DND-41 (cell line): ENCODE data around the gene SUN5.

ENCODE experiments used
- ATAC-seq: fragments of 200-7000 bp; cut with Tn5 transposase; 3 replicates; pipeline ENCODE4 v1.9.1; 2021; ENCODE audit warnings: low read depth; ENCODE audit not compliant: insufficient read depth
- DNase-seq: peaks from one replicate; pipeline ENCODE4 v3.0.0-alpha.2; 2020
- H2AFZ ChIP-seq: 2 replicates; pipeline ENCODE4 v1.6.0; 2012; ENCODE audit warnings: low read depth, low read length
- H3K27ac ChIP-seq: 2 replicates; pipeline ENCODE4 v1.5.1; 2012; ENCODE audit warnings: low read length, inconsistent platforms
- H3K27me3 ChIP-seq: fragments of 200-600 bp; sonication (generic); 2 replicates; pipeline ENCODE4 v1.6.0; 2012; ENCODE audit warnings: low read length, mild to moderate bottlenecking, inconsistent platforms; ENCODE audit not compliant: insufficient read depth, poor library complexity
- H3K36me3 ChIP-seq: 2 replicates; pipeline ENCODE4 v1.5.1; 2012; ENCODE audit warnings: low read length, inconsistent platforms; ENCODE audit not compliant: insufficient read depth
- H3K4me1 ChIP-seq: 2 replicates; pipeline ENCODE4 v1.5.1; 2012; ENCODE audit warnings: mild to moderate bottlenecking, low read length; ENCODE audit not compliant: insufficient read depth
- H3K4me2 ChIP-seq: 2 replicates; pipeline ENCODE4 v1.6.0; 2012; ENCODE audit warnings: mild to moderate bottlenecking, moderate library complexity, low read length, inconsistent platforms; ENCODE audit not compliant: insufficient read depth
- H3K4me3 ChIP-seq, 2 experiments: fragments of 200-600 bp in 1 of 2; shearing (Covaris generic) in 1 of 2; 2 replicates each; pipeline ENCODE4 v1.5.1; 2012 to 2016; ENCODE audit warnings: inconsistent platforms in 2 of 2, low read length in 2 of 2, mild to moderate bottlenecking in 2 of 2, low read depth in 1 of 2, moderate library complexity in 1 of 2
- H3K79me2 ChIP-seq: 2 replicates; pipeline ENCODE4 v1.6.0; 2012; ENCODE audit warnings: low read length, inconsistent platforms; ENCODE audit not compliant: insufficient read depth
- H3K9ac ChIP-seq: 2 replicates; pipeline ENCODE4 v1.6.0; 2012; ENCODE audit warnings: low read depth, mild to moderate bottlenecking, inconsistent platforms, low read length, moderate library complexity
- H3K9me3 ChIP-seq: 2 replicates; pipeline ENCODE4 v1.5.1; 2012; ENCODE audit warnings: low read length, moderate library complexity, mild to moderate bottlenecking, inconsistent platforms; ENCODE audit not compliant: insufficient read depth, severe bottlenecking
- H4K20me1 ChIP-seq: 2 replicates; pipeline ENCODE4 v1.6.0; 2012; ENCODE audit warnings: low read length; ENCODE audit not compliant: insufficient read depth
- CTCF ChIP-seq: IDR thresholded peaks from 2 replicates; pipeline ENCODE4 v1.5.1; 2012; ENCODE audit warnings: borderline replicate concordance, low read length, moderate library complexity, mild to moderate bottlenecking; ENCODE audit not compliant: poor library complexity, severe bottlenecking; ENCODE audit errors: extremely low read depth
- EZH2 ChIP-seq: IDR thresholded peaks from 3 replicates; pipeline ENCODE4 v1.6.1; 2012; ENCODE audit warnings: borderline replicate concordance, low read depth, mild to moderate bottlenecking, moderate library complexity, low read length, inconsistent platforms; ENCODE audit not compliant: severe bottlenecking

SUN5 gene

GRCh38 chr20:32993496-32994050 lies 10.7 kb downstream of the SUN5 start:
- no peaks in the 10 kb centered on the region for H3K79me2 ChIP-seq
- no peak for TF ChIP-seq EZH2
- TF ChIP-seq CTCF, result no peak
- DNase-seq (no peak), ATAC-seq (no peak)
- H3K36me3 ChIP-seq, result no peaks in the 10 kb centered on the region
- no peaks in the 10 kb centered on the region for H3K27me3 ChIP-seq
- H3K4me3 ChIP-seq, result no peak overlapping the region
- H3K27ac ChIP-seq, result no peak overlapping the region
- peaks cover 8% of the 10 kb centered on the region for H3K4me1 ChIP-seq
- H3K9ac ChIP-seq, result no peak overlapping the region
- no peak overlapping the region for H3K4me2 ChIP-seq
- no peaks in the 10 kb centered on the region for H4K20me1 ChIP-seq
- H3K9me3 ChIP-seq, result peaks cover 15% of the 10 kb centered on the region
- no peak overlapping the region for H2AFZ ChIP-seq

- DNase-seq (no peak), ATAC-seq (no peak)
- H3K79me2 ChIP-seq, result no peaks in the 10 kb centered on the region
- H3K4me1 ChIP-seq, result peaks cover 8% of the 10 kb centered on the region
- H3K9ac ChIP-seq, result no peak overlapping the region
- no peak for TF ChIP-seq EZH2
- TF ChIP-seq CTCF, result peak; percentile 17
- H3K27ac ChIP-seq, result no peak overlapping the region
- no peaks in the 10 kb centered on the region for H3K36me3 ChIP-seq
- H3K9me3 ChIP-seq, result peaks cover 15% of the 10 kb centered on the region
- no peak overlapping the region for H3K4me3 ChIP-seq
- H4K20me1 ChIP-seq, result no peaks in the 10 kb centered on the region
- no peak overlapping the region for H2AFZ ChIP-seq
- no peak overlapping the region for H3K4me2 ChIP-seq
- H3K27me3 ChIP-seq, result no peaks in the 10 kb centered on the region
These were observed 12.2 kb downstream of the SUN5 start for GRCh38 chr20:32991792-32992641.

GRCh38 chr20:32991383-32991782 lies 12.8 kb downstream of the SUN5 start:
- H3K27me3 ChIP-seq, result no peaks in the 10 kb centered on the region
- H3K9ac ChIP-seq, result no peak overlapping the region
- TF ChIP-seq CTCF, result no peak
- TF ChIP-seq EZH2, result no peak

More at GRCh38 chr20:32991383-32991782, 12.8 kb downstream of the SUN5 start:
- H3K9me3 ChIP-seq, result peaks cover 15% of the 10 kb centered on the region
- no peaks in the 10 kb centered on the region for H4K20me1 ChIP-seq
- no peaks in the 10 kb centered on the region for H3K79me2 ChIP-seq
- H2AFZ ChIP-seq, result no peak overlapping the region
- peak; percentile 51 for DNase-seq
- ATAC-seq, result peak; percentile 85
- H3K4me2 ChIP-seq, result no peak overlapping the region
- H3K36me3 ChIP-seq, result no peaks in the 10 kb centered on the region
- no peak overlapping the region for H3K27ac ChIP-seq
- H3K4me3 ChIP-seq, result no peak overlapping the region
- H3K4me1 ChIP-seq, result peaks cover 8% of the 10 kb centered on the region
